ENCODE data around the gene ITGA1.

GRCh38 chr5:52897238-52897614 lies 109.5 kb downstream of the ITGA1 start:
- no peak for TF ChIP-seq CTCF (IDR thresholded peaks at IDR 0.05; ENCODE audit: insufficient read depth, low read length)
- no peak for TF ChIP-seq GABPA (IDR thresholded peaks at IDR 0.05; ENCODE audit: low read depth)
